ENCODE measurements around the gene CACNA2D3.
"Not testable (repeated sequence)": the region's sequence is repeated elsewhere in the genome, so short reads cannot be mapped to it uniquely, and the experiment has no call there.

Gene CACNA2D3

GRCh38 chr3:54086652-54087405 lies 35.5 kb upstream of the CACNA2D3 start:
- no peak for DNase-seq (ENCODE audit: low read depth)
- no peak for TF ChIP-seq CTCF (conservative IDR thresholded peaks at IDR 0.05; ENCODE audit: low read length)
- H3K4me3 ChIP-seq (ENCODE audit: low read length): no peak overlapping the region

- no peak for TF ChIP-seq CTCF (conservative IDR thresholded peaks at IDR 0.05; ENCODE audit: low read length)
- no peak overlapping the region for H3K4me3 ChIP-seq (ENCODE audit: low read length)
- DNase-seq (ENCODE audit: low read depth): no peak
Observed at GRCh38 chr3:54087581-54088410, 34.6 kb upstream of the CACNA2D3 start.

- no peak overlapping the region for H3K4me3 ChIP-seq (ENCODE audit: low read length)
- DNase-seq (ENCODE audit: low read depth): no peak
- no peak for TF ChIP-seq CTCF (conservative IDR thresholded peaks at IDR 0.05; ENCODE audit: low read length)
Observed at GRCh38 chr3:54093491-54094248, 28.7 kb upstream of the CACNA2D3 start.

- no peak for TF ChIP-seq CTCF (conservative IDR thresholded peaks at IDR 0.05; ENCODE audit: low read length)
- no peak for DNase-seq (ENCODE audit: low read depth)
- no peak overlapping the region for H3K4me3 ChIP-seq (ENCODE audit: low read length)
Observed at GRCh38 chr3:54094926-54095325, 27.4 kb upstream of the CACNA2D3 start.

GRCh38 chr3:54099381-54099780 lies 23.0 kb upstream of the CACNA2D3 start:
- no peak overlapping the region for H3K4me3 ChIP-seq (ENCODE audit: low read length)
- no peak for DNase-seq (ENCODE audit: low read depth)
- TF ChIP-seq CTCF (conservative IDR thresholded peaks at IDR 0.05; ENCODE audit: low read length): no peak

- no peak overlapping the region for H3K4me3 ChIP-seq (ENCODE audit: low read length)
- TF ChIP-seq CTCF (conservative IDR thresholded peaks at IDR 0.05; ENCODE audit: low read length): no peak
- no peak for DNase-seq (ENCODE audit: low read depth)
Observed at GRCh38 chr3:54104084-54104483, 18.3 kb upstream of the CACNA2D3 start.

GRCh38 chr3:54116129-54116528 lies 6.2 kb upstream of the CACNA2D3 start:
- not testable (repeated sequence) for DNase-seq (ENCODE audit: low read depth)

More at GRCh38 chr3:54116129-54116528, 6.2 kb upstream of the CACNA2D3 start:
- H3K4me3 ChIP-seq (ENCODE audit: low read length): not testable (repeated sequence)
